GM06990 (cell line): Measurements from ENCODE around the gene MGAT5.

Source experiments
- DNase-seq: peaks from one replicate; pipeline ENCODE4 v3.0.0-alpha.2; 2011; ENCODE audit not compliant: insufficient read length; ENCODE audit errors: extremely low read depth
- H3K27me3 ChIP-seq: replicated peaks from 2 replicates; pipeline ENCODE4 v1.6.0; 2011; ENCODE audit warnings: low read length; ENCODE audit not compliant: control insufficient read depth, insufficient read depth
- H3K36me3 ChIP-seq: 2 replicates; pipeline ENCODE4 v1.5.1; 2011; ENCODE audit warnings: low read length; ENCODE audit not compliant: control insufficient read depth, insufficient read depth
- H3K4me3 ChIP-seq: replicated peaks from 2 replicates; pipeline ENCODE4 v1.5.1; 2011; ENCODE audit warnings: low read depth, mild to moderate bottlenecking, control low read depth, low read length
- TF ChIP-seq, protein P1 (sequence below): IDR thresholded peaks from 2 replicates; pipeline ENCODE4 v1.5.1; 2011; ENCODE audit warnings: low read length, control low read depth, mild to moderate bottlenecking, inconsistent platforms; ENCODE audit not compliant: insufficient read depth, poor library complexity, severe bottlenecking

Gene MGAT5

DNA sequence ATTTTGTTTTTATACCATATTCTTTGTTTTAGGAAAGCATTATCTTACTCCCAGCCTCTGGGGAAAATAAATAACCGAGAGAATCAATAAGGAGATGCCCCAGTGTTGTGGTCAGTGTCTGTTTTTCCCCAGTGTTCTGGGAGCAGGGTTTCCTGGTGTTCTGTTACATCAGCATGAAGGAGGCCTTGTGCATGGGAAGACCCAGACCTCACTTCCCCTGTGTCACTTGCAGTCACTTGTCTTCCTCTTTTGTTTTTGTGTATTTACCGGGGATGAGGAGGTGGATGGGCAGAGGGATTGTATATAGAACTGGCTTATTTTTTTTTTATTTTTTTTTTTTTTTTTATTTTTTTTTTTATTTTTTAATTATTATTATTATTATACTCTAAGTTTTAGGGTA is 45.0 kb upstream of the MGAT5 start:
- TF ChIP-seq, protein P1, sequence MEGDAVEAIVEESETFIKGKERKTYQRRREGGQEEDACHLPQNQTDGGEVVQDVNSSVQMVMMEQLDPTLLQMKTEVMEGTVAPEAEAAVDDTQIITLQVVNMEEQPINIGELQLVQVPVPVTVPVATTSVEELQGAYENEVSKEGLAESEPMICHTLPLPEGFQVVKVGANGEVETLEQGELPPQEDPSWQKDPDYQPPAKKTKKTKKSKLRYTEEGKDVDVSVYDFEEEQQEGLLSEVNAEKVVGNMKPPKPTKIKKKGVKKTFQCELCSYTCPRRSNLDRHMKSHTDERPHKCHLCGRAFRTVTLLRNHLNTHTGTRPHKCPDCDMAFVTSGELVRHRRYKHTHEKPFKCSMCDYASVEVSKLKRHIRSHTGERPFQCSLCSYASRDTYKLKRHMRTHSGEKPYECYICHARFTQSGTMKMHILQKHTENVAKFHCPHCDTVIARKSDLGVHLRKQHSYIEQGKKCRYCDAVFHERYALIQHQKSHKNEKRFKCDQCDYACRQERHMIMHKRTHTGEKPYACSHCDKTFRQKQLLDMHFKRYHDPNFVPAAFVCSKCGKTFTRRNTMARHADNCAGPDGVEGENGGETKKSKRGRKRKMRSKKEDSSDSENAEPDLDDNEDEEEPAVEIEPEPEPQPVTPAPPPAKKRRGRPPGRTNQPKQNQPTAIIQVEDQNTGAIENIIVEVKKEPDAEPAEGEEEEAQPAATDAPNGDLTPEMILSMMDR = no peak
- no peak overlapping the region for H3K4me3 ChIP-seq
- DNase-seq = no peak
- H3K36me3 ChIP-seq = no peaks in the 10 kb centered on the region; the same call in 1 of the 2 replicates
- H3K27me3 ChIP-seq = no peaks in the 10 kb centered on the region

DNA sequence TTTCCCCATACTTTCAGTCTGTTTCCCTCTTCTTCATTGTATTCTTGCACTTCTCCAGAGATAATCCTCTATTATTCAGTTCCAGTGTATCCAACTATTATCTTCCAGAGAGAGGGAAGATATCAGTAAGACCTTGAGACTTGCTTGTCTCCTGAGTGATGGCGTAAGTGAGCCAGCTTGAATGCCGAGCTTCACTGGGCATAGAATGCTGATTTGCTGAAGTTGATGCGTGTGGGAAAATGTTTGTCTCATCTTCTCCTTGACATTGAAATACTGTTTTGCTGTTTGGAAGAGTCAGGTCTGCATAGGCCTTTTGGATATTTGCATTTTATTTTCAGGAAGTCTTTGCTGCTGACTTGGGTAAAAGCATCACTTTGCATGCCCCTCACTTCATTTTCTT is 41.1 kb upstream of the MGAT5 start:
- TF ChIP-seq, protein P1 = no peak
- Histone ChIP-seq H3K36me3 (no peaks in the 10 kb centered on the region; the same call in none of the 2 replicates), H3K27me3 (no peaks in the 10 kb centered on the region), H3K4me3 (no peak overlapping the region)
- no peak for DNase-seq

DNA sequence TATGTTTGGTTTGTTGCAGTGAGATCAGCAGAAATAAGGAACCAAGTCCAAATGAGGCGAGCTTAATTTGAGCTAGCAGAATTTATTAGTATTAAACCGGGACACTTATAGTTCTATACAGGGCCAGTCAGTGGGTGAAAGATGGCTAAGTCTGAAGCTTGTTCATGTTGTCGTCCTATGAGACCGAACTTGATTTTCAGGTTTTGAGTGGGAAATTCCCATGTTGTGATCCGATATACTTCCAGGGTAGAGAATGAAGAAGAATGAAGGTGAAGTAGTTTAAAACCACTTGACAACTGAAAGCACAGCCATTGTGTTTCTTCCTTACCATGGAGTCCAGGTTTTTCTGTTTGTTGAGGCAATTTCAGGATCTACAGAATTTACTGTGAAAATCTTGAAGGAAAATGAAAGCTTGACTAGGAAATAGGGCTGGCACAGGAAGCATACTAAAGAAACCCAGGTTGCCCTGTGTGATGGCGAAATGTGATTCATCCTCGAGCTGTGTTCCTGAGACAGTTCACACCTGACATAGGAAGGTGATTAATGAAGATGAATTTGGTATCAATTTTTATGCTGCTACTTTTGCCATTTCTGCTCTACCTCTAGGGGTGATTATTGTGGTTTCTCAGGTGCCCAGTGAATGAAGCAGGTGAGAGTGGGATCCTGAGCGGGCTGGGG is 37.6 kb upstream of the MGAT5 start:
- Histone ChIP-seq H3K36me3 (no peaks in the 10 kb centered on the region; the same call in 1 of the 2 replicates), H3K4me3 (no peak overlapping the region), H3K27me3 (no peaks in the 10 kb centered on the region)
- TF ChIP-seq, protein P1 = no peak
- DNase-seq = no peak

DNA sequence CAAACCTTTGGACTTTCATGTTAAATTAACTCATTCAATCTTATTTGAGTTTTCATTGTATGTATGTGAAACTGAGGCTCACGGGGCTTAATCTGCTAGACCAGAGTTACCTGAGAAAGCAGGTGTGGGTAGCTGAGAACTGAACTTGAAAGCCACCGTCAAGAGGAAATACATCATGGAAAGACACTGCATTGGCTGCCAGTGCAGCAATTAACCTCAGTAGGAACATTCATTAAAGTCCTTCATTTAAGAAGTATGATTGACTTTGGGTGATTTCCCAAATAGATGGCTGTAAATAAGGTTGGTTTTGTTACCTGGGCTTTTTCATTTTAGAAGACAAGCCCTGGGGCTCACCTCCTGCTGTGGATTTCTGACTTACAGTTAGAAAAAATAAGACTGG is 36.5 kb upstream of the MGAT5 start:
- H3K27me3 ChIP-seq = no peaks in the 10 kb centered on the region
- H3K36me3 ChIP-seq = no peaks in the 10 kb centered on the region; the same call in 1 of the 2 replicates
- DNase-seq = no peak
- no peak overlapping the region for H3K4me3 ChIP-seq
- TF ChIP-seq, protein P1 = no peak

DNA sequence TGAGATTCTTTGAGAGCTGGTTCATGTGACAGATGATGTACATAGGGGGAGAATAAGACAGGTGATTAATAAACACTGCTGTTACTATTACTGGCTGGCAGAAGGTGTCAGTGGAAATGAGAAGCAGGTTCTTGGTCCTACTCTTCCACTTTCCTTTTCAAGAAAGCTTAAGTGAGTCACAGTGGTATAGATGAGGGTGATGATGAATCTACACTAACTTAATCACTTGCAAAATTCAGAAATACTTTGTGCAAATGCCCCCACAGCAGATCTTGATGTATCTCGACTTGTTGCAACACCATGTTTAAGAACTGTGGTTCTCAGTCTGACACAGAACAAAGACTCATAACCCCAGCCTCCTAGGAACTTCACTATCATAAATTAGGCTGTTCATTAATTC is 35.9 kb upstream of the MGAT5 start:
- Histone ChIP-seq H3K27me3 (no peaks in the 10 kb centered on the region), H3K4me3 (no peak overlapping the region), H3K36me3 (no peaks in the 10 kb centered on the region; the same call in 1 of the 2 replicates)
- peak; percentile 29 for DNase-seq
- TF ChIP-seq, protein P1 = no peak
